Measurements from ENCODE around the gene MYADML2. TPM values are rescaled to one million over a fixed set of nuclear protein-coding genes. Genes with fewer than 3 reads are reported as not detected.
"Not testable (repeated sequence)": the region's sequence is repeated elsewhere in the genome, so short reads cannot be mapped to it uniquely, and the experiment has no call there.

Gene MYADML2, protein sequence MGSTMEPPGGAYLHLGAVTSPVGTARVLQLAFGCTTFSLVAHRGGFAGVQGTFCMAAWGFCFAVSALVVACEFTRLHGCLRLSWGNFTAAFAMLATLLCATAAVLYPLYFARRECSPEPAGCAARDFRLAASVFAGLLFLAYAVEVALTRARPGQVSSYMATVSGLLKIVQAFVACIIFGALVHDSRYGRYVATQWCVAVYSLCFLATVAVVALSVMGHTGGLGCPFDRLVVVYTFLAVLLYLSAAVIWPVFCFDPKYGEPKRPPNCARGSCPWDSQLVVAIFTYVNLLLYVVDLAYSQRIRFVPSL
- 3.2 TPM for total RNA-seq

DNA sequence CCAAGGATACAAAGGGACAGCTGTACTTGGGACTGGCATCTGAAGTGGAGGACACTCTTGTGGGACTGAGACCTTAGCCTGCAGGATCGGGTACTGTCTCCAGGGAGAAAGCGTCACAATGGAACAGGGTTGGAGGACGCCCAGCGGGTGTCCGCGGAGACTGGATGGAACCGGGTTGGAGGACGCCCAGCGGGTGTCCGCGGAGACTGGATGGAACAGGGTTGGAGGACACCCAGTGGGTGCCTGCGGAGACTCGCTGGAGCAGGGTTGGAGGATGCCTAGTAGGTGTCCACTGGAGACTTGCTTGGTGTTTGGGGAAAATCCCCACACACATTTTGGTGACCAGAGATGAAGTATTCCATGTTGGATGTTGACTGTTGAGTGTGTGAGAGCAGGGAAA is at the start of gene MYADML2:
Gene MYADML2 (minus strand): TSS at position 45 of the 400 bp plus-strand sequence. CDS start 5,492 bp downstream, outside the sequence.
- no peak for DNase-seq

DNA sequence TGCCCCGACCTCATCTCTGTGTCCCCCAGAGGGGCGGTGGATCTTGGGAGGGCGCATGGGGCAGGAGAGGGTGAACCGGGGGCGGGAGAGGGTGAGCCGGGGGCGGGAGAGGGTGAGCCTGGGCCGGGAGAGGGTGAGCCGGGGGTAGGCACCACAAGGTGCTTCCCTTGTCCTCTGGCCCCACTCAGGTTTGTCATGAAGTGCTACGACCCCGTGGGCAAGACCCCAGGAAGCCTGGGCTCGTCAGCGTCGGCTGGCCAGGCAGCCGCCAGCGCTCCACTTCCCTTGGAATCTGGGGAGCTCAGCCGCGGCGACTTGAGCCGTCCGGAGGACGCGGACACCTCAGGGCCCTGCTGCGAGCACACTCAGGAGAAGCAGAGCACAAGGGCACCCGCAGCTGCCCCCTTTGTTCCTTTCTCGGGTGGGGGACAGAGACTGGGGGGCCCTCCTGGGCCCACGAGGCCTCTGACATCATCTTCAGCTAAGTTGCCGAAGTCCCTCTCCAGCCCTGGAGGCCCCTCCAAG is 49.3 kb upstream of the MYADML2 start:
- DNase-seq, result no peak

DNA sequence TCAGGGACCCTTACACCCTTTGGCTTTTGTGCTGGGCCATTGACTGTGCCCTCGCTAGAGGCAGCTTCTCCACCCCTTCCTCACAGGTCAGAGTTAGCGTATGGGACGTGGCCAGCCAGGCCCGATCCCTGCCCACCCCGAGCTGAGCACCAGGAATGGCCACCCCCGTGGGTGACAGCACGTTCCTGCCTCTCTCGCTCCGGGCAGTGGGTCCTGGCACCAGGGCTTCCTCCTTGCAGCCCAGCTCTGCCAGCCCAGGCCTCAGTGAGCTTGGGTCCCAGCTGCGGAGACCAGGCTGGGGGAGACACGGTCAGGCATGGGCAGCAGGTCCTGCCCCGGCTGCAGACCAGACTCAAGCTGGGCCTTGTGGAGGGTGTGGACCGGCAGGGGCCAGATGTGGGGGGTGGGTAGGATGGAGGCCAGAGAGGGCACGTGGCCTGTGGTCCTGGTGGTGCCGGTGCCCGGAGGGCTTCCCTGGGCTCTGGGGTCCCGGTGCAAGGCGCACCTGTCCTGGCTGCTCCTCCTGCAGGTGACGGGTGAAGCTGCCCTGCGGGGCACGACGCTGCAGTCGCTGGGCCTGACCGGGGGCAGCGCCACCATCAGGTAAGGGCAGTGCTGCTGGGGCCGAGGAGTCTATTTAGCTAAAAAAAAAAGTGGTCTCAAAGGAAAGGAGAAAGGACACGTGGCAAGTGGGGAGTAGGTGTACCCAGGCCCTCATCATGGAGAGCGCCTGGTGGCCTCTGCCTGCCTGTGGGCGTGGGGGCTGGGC is 48.6 kb upstream of the MYADML2 start:
- DNase-seq, result no peak

DNA sequence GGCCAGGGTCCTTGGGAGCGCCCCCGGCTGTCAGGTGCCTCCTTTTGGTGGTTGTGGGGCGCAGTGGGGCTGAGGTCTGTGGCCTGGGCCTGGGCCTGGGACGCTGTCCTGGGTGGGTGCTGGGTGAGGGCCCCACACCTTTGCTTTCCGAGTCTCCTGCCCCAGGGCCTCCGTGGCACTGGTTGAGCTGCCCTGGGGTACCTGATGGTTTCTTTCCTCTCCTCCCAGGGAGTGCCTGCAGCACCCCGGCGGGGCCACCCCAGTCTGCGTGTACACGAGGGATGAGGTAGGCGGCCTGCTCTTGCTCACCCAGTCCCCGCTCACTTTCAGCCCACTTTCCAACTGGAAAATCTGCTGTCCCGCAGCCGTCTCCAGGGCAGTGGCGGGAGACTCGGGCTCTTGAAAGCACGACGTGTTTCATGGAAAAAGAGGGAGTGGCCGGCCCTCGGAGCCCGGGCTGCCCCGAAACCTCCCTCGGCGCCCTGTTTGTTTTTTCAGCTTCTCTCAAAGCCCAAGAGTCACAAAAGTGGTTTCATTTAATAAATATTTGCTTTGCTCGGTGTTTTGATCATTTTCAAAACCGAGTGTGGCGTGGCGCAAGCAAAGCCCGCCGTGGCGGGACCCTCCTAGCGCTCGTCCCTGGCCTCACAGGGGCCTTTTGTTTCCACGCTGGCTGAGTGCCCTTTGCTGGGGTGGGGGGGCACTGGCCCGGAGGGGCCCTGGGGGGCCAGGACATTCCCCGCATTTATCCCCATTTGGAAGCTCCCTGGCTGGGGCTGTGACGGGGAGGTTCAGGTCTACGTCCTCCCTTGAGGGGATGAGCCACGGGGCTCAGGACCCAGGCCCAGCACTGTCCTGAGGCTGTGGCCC is 47.8 kb upstream of the MYADML2 start:
- no peak for DNase-seq

DNA sequence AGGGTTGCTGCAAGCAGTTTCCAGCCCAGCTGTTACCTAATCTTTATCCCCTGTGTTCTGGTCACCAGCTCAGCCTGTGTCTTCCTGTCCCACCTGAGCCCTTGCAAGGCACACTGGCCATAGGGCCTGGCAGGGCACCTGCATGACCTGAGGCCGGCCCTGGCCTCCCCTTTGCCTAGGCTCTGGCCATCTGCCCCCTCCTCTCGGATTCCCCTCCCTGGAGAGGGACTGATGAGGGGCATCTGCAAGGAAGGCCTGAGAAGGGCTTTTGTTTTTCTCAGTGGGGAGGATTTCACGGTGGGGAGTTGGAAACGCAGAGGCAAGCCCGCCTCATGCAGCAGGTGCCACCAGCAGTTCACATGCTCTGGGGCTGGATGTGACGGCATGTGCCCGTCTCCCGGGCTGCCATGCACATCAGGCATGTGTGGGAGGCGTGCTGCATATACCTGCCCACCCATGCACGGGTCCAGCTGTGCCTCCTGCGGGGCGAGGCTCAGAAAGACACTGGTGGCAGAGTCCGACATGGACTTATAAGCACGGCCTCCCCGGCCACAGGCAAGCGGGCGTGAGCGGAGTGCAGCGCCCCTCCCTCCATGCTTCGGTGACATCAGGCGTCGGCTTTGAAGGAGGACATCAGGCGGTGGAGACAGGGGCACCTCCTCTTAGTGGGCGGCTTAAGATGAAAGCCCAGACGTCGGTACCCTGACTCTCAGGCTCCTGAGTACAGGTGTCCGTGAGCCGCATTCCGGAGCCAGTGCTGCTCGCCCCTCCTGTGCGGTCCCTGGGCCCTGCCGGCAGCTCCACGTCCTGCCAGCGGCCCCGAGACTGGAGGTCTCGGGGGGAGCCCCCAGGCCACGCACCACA is 46.9 kb upstream of the MYADML2 start:
- no peak for DNase-seq

DNA sequence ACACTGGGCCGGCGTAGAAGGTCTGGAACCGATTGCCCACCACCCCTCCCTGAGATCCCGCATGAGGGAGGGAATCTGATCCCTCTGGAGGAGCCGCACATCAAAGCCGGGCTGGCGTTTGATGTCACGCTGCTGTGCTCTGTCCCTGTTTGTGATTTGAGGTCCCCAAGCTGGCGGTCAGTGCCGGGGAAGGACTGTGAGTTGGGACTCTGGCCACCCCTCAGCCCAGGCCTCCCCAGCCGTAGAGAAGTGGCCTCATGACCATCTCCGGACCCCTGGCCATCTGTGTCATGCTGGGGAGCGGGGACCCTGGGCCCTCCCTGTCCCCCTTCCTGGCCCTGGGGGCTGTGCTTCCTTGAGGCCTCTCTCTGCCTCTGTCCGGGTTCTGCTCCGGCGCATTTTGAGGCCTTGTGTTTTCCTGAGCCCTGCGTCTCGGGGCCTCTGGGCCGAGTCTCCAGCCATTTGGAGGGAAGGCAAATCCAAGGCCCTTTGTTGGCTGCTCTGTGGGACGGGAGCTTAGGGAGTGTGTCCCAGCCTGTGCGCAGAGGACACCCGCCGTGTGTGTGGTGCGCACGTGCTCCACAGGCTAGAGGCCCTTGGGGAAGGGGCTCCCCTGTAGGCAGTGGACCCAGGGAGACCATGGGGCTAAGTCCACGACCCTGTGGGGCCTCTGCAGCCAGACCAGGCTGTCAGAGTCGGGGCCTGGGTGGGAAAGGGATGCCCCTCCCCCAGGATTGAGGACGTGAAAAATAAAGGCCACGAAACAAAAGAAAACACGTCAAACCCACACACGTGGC is 45.5 kb upstream of the MYADML2 start:
- no peak for DNase-seq

DNA sequence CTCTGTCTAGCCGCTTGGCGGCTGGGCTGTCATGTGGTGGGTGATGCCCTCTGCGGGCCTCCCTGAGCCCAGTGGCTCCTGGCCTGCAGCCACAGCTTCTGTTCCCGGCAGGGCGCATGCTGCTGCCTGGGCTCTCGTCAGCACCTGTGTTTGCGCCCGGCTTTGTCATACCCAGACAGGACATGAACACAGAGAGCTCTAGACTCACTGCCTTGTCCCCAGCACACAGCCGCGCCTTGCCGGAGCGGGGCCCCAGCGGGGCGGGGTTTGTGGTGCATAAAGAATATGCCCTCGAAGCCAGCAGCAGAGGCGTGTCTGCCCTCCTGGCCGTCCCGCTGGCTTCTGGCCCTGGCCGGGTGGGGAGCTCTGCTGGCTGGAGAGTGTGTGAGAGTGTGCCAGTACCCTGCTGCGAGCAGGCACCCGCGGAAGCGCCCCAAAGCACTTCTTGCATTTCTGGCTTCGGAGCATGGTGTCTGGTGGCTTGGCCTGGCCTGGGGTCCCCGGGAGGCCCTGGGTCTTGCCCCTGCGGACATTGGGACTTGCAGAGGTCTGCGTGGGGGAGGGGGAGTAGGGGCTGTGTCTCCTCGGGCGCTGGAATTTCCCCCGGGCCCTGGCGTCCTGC is 44.8 kb upstream of the MYADML2 start:
- DNase-seq, result no peak

DNA sequence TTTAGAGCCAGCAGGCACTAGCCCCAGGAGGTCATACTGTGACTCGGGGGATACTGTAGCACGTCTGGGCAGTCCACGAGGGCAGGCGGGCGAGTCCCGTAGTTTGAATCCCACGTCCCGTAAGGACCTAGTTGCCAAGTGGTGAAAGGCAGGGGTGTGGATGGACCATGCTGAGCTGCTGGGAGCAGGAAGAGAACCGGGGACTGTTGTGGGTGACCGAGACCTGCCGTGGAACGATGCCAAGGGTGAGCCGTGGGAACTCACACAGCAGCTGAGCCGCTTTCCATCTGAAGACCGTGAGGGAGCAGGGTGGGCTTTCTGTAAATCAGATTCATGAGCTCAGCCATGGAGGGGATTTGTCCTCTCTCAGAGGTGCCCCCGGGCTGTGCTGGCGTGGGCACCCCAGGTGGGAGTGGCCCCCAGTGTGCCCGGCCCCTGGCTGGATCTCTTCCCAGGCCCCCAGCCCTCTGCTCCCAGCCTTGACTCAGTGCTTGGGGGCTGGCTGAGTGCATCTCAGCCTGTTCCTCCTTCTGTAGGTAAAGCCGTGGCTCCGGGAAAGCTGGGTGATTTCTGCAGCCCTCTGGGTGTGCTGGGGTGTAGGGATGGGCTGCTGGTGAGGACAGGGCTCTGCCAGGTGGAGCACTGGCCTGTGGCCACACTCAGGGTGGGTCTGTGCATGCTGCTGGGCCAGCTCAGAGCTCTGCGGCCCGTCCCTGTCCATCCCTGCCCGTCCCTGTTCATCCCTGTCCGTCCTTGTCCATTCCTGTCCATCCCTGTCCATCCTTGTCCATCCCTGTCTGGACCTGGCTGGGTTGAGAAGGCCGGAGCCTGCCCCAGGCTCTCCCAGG is 44.0 kb upstream of the MYADML2 start:
- DNase-seq, result no peak

DNA sequence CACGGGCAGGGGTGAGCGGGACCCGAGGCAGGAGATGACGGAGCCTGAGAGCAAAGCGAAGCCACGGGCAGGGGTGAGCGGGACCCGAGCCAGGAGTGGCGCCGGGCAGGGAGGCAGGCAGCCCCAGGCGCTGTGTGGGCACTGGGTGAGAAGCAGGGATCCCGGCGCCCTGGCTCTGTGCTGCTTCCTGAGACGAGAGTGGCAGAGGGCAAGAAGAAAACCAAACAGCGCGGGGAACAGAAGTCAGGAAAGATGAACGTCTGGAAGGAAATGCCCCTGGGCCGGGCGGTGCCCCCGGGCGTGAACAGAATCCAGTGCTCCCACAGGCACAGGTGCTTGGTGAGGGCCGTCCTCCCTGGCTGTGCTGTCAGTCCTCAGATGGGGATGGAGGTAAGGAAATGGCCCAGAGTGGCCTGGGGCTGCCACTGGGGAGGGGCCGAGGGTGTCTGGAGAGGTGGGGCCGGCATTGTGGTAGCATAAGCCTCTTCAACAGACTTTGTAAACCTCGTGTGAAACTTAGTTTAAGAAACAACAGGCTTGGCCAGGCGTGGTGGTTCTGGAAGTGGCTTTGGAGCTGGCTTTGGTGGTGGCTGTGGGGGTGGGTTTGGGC is 40.2 kb upstream of the MYADML2 start:
- no peak for DNase-seq

DNA sequence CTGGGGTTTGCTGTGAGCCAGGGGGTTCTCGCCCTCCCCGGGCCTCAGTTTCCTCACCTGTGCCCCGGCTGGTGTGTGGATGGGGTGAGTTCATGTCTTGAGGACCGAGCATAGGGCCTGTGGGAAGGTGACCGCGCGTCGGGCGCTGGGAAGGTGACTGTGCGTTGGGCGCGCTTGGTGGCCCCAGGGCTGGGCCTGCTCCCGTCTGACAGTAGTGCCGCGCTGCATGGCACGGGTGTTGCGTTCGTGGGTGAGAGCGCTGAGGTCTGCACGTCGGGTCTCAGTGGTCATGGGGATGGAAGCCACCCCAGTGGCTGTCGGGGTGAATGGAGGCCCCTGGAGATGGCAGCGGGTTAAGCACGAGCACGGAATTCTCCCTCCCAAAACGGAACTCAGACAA is 39.6 kb upstream of the MYADML2 start:
- no peak for DNase-seq

DNA sequence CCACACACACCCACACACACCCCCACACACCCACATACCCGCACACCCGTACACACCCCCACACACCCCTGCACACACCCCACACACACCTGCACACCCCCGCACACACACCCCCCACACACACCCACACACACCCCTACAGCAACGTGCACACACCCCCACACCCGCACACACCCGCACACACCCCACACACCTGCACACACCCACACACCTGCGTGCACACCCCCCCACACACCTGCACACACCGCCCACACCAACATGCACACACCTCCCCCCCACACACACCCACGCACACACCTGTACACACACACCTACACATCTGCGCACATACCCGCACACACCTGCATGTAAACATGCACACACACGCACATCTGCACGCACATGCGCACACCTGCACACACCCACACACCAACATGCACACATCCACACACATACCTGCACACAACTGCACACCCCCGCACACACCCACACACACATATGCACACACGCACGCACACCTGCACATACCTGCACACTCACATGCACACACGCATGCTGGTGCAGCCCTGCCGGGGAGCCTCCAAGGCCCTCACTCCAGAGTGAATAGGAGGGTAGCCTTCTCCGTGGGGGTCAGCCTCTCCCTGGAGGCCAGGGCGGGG is 37.9 kb upstream of the MYADML2 start:
- DNase-seq, result no peak

DNA sequence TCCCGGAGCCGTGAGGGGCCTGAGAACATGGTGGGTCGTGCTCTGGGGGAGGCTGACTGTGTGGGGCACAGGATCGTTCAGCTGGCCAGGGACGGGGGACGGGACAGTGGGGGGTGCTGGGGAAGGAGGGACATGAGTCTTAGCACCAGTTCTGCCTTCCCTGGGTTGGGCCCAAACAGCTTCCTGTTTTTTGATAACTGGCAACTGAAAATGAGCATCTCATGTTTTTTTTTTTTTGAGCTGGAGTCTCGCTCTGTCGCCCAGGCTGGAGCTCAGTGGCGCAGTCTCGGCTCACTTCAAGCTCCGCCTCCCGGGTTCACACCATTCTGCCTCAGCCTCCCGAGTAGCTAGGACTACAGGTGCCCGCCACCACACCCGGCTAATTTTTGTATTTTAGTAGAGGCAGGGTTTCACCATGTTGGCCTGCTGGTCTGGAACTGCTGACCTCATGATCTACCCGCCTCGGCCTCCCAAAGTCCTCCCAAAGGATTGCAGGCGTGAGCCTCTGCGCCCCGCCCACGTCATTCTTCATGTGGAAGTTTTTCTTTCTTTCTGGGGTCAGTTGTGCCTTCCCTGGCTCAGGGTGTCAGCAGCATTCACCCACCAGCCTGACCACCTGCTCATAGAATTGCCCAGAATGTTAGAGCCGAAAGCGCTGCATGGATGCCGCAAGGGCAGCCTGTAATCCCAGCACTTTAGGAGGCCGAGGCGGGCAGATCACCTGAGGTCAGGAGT is 36.8 kb upstream of the MYADML2 start:
- DNase-seq, result no peak

DNA sequence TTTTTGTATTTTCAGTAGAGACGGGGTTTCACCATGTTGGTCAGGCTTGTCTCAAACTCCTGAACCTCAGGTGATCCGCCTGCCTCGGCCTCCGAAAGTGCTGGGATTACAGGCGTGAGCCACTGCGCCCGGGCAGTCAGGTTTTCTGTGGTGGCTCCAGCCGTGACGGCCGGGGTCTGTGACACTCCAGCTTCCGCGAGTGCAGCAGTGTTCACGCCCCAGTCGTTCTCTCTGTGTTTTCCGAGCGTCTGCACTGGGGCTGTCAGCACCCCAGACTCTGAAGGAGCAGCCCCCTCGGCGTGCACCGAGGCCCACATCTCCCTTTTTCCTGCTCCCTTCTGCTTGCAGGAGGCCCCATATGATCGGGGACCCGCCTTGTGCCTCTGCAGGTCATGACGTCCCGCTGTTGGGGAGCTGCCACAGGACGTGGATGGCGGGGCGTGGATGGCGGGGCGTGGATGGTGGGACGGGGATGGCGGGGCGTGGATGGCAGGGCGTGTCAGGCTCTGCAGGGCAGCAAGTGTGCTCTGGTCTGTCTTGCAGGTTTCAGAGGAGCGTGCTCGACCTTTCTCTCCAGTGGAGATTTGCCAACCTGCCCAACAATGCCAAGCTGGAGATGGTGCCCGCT is 36.1 kb upstream of the MYADML2 start:
- DNase-seq, result no peak

DNA sequence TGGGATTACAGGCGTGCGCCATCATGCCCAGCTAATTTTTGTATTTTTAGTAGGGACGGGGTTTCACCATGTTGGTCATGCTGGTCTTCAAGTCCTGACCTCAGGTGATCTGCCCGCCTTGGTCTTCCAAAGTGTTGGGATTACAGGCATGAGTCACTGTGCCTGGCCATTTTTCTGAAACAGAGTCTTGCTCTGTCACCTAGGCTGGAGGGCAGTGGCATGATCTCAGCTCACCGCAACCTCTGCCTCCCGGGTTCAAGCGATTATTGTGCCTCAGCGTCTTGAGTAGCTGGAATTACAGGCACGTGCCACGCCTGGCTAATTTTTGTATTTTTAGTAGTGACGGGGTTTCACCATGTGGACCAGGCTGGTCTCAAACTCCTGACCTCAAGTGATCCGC is 34.5 kb upstream of the MYADML2 start:
- not testable (repeated sequence) for DNase-seq

DNA sequence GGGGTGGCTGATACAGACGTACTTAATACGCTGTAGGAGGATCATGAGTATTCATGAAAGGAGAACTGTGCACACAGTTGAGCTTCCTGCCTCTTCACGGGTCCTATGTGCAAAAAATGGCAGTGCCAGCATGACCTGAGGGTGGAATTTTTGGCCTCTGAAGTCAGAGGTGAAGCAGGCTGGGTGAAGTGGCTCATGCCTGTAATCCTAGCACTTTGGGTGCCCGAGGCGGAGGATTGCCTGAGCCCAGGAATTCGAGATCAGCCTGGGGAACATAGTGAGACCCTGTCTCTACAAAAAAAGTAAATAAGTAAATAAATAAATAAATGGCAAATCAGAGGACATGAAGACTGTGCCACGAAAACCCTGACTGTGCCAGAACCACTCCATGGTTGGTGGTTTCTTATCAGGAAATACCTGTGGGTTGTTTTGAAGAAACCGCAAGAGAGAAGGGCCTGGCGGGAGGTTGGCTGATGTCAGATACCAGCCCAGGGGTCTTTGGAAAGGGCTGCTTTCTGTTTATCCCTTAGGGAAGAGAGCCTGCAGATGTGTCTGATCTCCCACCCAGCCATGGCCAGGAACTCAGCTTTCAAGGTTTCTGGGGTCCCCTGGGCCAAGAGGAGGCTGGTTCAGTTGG is 33.8 kb upstream of the MYADML2 start:
- DNase-seq, result no peak

DNA sequence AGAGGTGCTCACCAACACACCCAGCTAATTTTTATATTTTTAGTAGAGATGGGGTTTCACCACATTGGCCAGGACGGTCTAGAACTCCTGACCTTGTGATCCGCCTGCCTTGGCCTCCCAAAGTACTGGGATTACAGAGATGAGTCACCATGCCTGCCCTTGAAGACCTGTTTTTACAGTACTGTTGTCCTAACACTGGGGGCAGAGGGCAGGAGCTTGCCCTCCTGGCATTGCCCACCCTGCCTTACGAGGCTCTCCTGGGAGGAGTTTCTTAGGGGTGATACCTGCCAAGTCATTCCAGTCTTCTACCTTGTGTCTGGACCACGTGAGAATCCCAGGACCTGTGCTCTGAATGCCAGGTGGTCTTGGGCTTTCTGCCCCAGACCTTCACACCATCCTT is 33.1 kb upstream of the MYADML2 start:
- no peak for DNase-seq
